Cerebellar nuclear complex (tissue), 1 donor: Measurements from ENCODE around the gene NEK1.
A peak's percentile ranks its signal among the peaks of the same experiment; 100 is the strongest.
"Not testable (repeated sequence)": the region's sequence is repeated elsewhere in the genome, so short reads cannot be mapped to it uniquely, and the experiment has no call there.

Source experiments
- DNase-seq, 2 experiments: peaks; one replicate each; lab custom pipeline; 2025; lab: John Stamatoyannopoulos, UW

NEK1 gene

DNA sequence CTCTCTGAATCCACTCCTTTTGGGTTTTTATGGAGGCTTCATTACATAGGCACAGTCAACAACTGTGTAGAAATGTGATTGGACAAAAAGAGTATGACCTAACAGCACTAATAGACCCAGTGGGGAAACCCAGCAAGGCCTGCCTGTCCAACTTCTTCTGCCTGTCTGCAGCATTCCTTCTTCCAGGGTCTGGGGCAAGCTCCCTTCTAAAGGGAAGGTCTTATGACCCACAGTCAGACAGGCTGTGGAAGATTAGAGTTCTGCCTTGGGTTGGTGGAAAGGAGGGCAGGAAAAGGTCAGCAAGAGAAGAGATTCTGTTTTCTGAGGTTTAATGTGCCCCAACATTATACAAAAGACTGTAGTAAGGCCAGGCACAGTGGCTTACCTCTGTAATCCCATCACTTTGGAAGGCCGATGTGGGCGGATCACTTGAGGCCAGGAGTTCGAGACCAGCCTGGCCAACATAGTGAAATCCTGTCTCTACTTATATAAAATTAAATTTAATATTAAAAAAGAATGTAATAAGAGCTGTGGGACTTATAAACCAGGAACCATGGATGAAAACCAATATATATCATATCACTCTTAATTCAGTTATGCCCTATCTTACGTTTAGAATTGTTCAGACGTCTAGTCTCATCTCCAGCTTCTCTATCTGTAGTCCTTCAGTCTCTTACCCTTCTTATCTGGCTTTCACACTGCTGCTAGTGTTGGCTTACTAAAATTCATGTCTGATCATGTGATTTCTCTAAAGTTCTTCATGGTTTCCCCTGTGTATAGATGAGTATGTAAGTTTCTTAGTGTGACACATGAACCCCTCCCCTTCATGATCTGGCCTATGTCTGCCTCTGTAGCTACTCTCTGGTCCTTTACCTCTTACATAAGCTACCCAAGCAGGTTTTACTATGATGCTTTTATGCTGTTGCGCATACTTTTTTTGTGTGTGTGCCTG, 14.2 kb upstream of the NEK1 start:
- DNase-seq, result no peak

DNA sequence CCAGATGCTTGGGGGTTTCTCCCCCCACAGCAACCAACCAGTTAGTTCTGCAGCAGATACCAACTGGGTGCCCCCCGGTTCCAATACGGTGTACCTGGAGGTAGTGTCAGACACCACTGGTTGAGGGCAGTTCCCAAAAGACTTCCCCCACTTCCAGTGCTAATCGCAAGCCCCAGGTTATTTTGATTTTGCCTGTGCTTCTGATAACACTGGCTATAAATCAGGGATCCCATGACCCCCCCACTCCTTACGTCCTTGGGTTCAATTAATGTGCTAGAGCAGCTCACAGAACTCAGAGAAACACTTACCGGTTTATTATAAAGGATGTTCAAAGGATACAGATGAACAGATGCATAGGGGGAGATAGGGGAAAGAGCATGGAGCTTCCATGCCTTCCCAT, 13.5 kb upstream of the NEK1 start:
- no peak for DNase-seq

DNA sequence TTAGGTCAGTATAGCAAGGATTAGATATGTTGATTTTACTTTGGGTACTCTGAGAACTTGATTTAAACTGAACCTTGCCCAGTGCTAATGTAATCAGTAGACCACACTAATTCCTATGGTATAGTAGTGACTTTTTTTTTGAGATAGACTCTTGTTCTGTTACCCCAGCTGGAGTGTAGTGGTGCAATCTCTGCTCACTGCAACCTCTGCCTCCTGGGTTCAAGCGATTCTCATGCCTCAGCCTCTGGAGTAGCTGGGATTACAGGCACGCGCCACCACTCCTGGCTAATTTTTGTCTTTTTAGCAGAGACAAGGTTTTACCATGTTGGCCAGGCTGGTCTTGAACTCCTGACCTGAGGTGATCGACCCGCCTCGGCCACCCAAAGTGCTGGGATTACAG, 11.6 kb upstream of the NEK1 start:
- DNase-seq, result not testable (repeated sequence)

DNA sequence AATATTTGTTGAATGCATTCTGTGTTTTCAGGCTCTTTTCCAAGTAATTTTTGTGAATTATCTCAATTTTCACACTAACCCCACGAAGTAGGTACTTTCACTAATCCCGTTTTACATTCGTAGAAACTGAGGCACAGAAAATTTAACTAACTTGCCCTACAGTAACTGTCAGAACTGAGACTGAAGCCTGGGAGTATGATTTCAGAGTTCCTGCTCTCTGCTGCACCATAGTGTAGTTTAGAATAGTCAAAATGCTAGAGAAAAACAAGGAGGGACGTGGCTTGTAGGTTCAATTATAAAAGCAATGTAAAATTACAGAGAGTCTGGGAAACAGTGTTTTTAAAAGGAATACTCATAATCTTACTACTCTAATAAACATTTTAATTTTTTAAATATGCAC, 10.2 kb upstream of the NEK1 start:
- DNase-seq, result no peak

DNA sequence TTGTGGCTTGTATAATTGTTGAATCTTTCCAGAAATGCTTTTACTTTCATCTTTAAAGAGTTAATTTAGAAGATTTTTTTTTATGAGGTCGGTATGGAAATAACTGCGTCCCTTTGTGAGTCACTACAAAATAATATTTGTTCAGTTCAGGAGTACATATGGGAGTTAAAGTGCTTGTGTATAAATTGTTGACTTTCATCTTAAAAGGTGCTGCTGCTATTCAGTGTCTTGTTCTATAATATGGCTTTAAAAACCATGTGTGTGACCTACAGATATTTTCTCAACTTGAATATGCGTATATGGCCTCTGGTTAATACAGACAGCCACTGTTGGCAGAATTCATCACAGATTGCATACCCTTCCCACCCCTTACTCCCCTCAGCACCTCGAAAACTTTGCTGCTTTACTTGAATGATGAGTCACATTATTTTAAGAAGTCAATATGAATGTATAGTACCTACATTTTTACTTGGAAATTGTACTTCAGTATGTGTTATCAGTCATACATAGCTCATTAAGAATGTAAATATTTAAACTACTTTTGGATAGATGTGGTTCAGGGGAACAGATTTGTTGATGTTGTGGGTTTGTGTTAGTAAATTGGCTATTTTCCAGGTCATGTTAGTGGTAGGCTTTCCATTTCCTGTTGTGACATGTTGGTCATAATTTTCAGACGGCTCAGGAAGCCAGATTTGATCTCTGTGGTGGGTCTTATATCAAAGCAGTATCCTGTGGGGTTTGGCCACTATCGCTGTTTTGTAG, 9.5 kb upstream of the NEK1 start:
- DNase-seq, result no peak

- no peak for DNase-seq
These were observed 8.5 kb upstream of the NEK1 start for GRCh38 chr4:169620880-169621248.

GRCh38 chr4:169619958-169620879, 7.8 kb upstream of the NEK1 start, which contains the start of gene CLCN3:
TSS of gene CLCN3 (plus strand) at chr4:169620578. CDS start at chr4:169635929, 15,351 bp downstream.
- DNase-seq, result peak; percentile 94 to 97

DNA sequence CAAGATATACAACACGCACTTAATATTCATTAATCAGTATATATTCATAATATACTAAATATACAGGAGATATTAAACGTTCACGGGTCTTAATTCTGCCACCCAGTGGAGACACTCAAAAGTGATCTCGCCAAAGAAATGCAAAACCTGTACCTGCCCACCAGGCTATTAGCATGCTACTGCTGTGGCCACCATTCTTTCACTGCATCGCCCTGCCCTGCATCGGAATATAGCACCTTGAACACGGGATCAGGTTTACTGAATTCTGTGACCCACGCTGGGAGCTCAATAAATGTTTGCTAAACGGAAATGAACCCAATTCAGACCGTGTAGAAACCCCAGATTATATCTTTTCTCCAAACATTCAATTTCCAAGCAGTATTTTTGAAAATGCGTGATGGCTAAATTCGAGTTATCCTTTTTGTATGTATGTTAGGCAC, 7.2 kb upstream of the NEK1 start:
- DNase-seq, result peak in 1 of 2 experiments; percentile 33

DNA sequence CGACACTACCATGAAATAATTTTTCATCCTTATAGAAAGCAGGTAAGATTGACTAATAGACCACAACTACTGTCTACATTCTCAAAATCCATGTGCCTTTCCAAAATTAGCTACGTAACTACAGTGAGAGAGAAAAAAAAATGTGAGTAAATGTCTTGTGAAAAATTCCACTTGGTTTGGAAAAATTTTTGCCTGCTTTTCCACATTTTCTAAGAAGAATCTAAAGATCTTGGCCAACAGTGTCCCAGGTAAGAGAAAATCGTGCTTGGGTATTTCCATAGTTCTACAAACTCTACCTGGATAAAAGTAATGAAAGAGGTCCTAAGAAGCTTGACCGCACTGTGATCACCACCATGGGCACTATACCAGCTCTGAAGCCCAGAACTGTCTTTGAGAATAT, 6.6 kb upstream of the NEK1 start:
- DNase-seq, result no peak

GRCh38 chr4:169618286-169618685, 5.9 kb upstream of the NEK1 start:
- no peak for DNase-seq

- no peak for DNase-seq
These were observed 4.9 kb upstream of the NEK1 start for GRCh38 chr4:169617306-169617705.

GRCh38 chr4:169616846-169617245, 4.5 kb upstream of the NEK1 start:
- DNase-seq, result no peak

DNA sequence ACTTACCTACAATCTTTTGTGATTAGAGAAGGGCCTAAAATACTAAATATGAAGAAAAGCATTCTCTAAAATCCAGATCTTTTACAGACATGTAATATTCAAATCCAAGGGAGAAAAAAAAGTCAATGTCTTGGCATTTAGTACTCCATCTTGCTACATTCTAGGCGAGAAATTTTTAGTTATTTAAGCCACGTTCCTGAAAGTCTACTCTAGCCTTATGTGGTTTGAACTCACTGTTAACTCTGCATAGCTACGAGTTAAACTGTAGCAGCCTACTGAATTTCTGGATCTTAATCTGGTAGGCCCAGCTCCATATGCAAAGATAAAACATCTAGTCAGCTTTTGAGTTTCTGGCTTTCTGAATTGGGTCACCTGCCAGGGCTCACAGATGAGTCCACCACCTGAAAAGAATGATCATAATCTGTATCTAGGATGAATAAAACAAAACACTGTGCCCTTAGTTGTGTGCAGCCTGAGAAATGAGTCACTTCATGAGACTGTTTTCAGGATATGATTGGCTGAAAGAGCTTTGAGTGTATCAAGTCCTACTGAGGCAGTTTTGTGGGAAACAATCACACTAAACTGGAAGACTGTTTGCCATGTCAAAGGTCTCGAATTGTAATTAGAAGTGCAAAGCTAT, 3.2 kb upstream of the NEK1 start:
- DNase-seq, result no peak

GRCh38 chr4:169612871-169613859, 782 bp upstream of the NEK1 start:
- DNase-seq, result peak in 1 of 2 experiments; percentile 53

GRCh38 chr4:169611157-169611556, 1.2 kb downstream of the NEK1 start:
- no peak for DNase-seq

GRCh38 chr4:169604903-169605331, 7.5 kb downstream of the NEK1 start:
- DNase-seq, result no peak

DNA sequence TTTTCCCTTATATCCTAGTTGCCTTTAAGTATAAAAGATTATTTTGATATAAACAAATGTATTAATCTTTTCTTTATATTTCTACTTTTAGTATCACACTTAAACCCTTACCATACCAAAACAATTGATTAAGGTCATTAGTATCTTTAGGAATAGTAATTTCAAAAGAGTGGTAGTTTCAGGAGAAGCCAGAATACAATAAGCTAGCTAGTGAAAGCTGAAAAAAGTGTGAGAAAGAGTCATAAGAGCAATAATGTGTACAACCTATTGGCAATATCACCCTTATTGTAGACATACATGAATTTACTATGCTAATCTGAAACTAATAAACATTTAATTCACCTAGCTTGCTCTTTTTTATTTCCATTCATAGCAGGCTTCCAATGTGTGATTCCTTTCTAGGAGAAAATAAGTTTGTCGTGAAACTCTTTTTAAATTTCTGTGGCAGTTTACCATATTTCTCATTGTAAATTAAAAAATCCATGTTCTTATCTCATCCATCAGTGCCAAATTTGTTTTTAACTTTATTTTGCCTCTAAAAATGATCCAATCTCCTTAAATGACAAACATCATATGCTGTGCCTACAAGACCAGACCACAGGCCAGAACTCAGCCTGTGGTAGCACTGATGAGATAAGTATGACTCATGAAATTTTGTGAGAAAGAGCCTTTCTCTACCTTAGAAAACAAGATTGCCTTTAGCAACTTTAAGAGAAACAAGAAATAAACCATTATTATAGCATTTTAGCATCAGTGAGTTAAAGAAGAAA, 8.1 kb downstream of the NEK1 start:
- no peak for DNase-seq

DNA sequence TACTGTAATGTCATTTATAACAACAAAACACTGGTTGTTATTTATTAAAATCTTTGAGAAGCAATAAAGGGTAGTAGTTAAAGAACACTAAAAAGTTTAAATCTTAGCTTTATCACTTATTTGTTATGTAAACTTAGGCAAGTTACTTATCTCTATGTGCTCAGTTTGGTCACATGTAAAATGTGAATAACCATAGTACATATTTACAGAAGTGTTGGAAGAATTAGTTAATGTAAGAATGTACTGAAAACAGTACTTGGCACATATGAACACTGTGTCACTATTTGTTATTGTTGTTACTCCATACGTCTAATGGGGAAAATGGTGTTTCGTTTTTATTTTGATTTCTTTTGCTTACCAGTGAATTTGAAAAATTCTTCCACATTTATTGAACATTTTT, 9.1 kb downstream of the NEK1 start:
- DNase-seq, result no peak
